SK-N-SH (cell line): ENCODE measurements around the gene PAXIP1. TPM values are rescaled to one million over a fixed set of nuclear protein-coding genes. Genes with fewer than 3 reads are reported as not detected.

ENCODE experiments used
- CTCF ChIA-PET: fragments of 300-600, 350-600 bp; formaldehyde crosslinking; extraction: SDS; loops from one replicate; lab custom pipeline; 2021; lab: Yijun Ruan, JAX
- POLR2A ChIA-PET: fragments of 350-600 bp; sonication (Branson Sonifier 250); formaldehyde crosslinking; extraction: SDS; loops from one replicate; lab custom pipeline; 2020; ENCODE audit warnings: antibody characterized with exemption, inconsistent platforms; lab: Yijun Ruan, JAX
- DNase-seq: peaks from one replicate; pipeline ENCODE4 v3.0.0; 2012
- H2AFZ ChIP-seq: fragments of 200-600 bp; sonication (generic); 2 replicates; pipeline ENCODE4 v1.8.1; 2016; ENCODE audit warnings: antibody characterized with exemption, mild to moderate bottlenecking, low read depth
- H3F3A ChIP-seq: fragments of 200-600 bp; sonication (generic); replicated peaks from 2 replicates; pipeline ENCODE3; 2016; ENCODE audit warnings: antibody characterized with exemption, mild to moderate bottlenecking; ENCODE audit not compliant: insufficient read depth
- H3K27ac ChIP-seq, 2 experiments: fragments of 200-500 bp in 1 of 2; fragments of 200-600 bp in 1 of 2; sonication (Bioruptor generic) in 1 of 2; sonication (generic), shearing (Covaris generic) in 1 of 2; 2 replicates each; pipeline versions ENCODE4 v1.5.1 to v1.6.1; 2014 to 2016; ENCODE audit warnings: low read depth in 2 of 2, inconsistent platforms in 1 of 2, low read length in 1 of 2, mild to moderate bottlenecking in 1 of 2, mixed read lengths in 1 of 2
- H3K27me3 ChIP-seq: fragments of 200-600 bp; sonication (generic), shearing (Covaris generic); 2 replicates; pipeline ENCODE4 v1.6.1; 2016; ENCODE audit warnings: mixed run types; ENCODE audit not compliant: insufficient read depth
- H3K36me3 ChIP-seq, 2 experiments: fragments of 200-500 bp in 1 of 2; fragments of 200-600 bp in 1 of 2; sonication (Bioruptor generic) in 1 of 2; sonication (generic) in 1 of 2; replicated peaks in 1 of 2; 2 replicates each; pipeline versions ENCODE3 to v1.5.1; 2014 to 2016; ENCODE audit warnings: low read length in 1 of 2, mild to moderate bottlenecking in 1 of 2; ENCODE audit not compliant: insufficient read depth in 2 of 2, control insufficient read depth in 1 of 2
- H3K4me1 ChIP-seq, 2 experiments: fragments of 200-500 bp in 1 of 2; fragments of 200-600 bp in 1 of 2; sonication (Bioruptor generic) in 1 of 2; sonication (generic), shearing (Covaris generic) in 1 of 2; 2 replicates each; pipeline versions ENCODE4 v1.5.1 to v1.6.1; 2014 to 2016; ENCODE audit warnings: low read depth in 1 of 2, low read length in 1 of 2, mixed run types in 1 of 2; ENCODE audit not compliant: insufficient read depth in 2 of 2, control insufficient read depth in 1 of 2
- H3K4me2 ChIP-seq: fragments of 200-600 bp; sonication (generic), shearing (Covaris generic); 2 replicates; pipeline ENCODE4 v1.6.1; 2017; ENCODE audit warnings: mixed run types
- H3K4me3 ChIP-seq, 2 experiments: fragments of 200-500 bp in 1 of 2; fragments of 200-600 bp in 1 of 2; sonication (Bioruptor generic) in 1 of 2; sonication (generic), shearing (Covaris generic) in 1 of 2; 2 replicates each; pipeline versions ENCODE4 v1.5.1 to v1.8.1; 2014 to 2016; ENCODE audit warnings: low read depth in 2 of 2, inconsistent platforms in 1 of 2, low read length in 1 of 2, mild to moderate bottlenecking in 1 of 2, mixed read lengths in 1 of 2, moderate library complexity in 1 of 2
- H3K79me2 ChIP-seq: fragments of 200-600 bp; sonication (generic); 2 replicates; pipeline ENCODE4 v1.8.1; 2017; ENCODE audit warnings: mild to moderate bottlenecking; ENCODE audit not compliant: insufficient read depth
- H3K9ac ChIP-seq: fragments of 200-600 bp; sonication (generic); 2 replicates; pipeline ENCODE4 v1.6.1; 2017; ENCODE audit warnings: mixed run types
- H3K9me2 ChIP-seq: fragments of 200-600 bp; sonication (generic); 2 replicates; pipeline ENCODE4 v1.6.1; 2017; ENCODE audit warnings: mixed run types
- H3K9me3 ChIP-seq: fragments of 200-600 bp; sonication (generic); 2 replicates; pipeline ENCODE4 v1.6.1; 2017; ENCODE audit warnings: mixed run types, mild to moderate bottlenecking, moderate library complexity
- H4K20me1 ChIP-seq: fragments of 200-600 bp; sonication (generic); 2 replicates; pipeline ENCODE4 v1.6.1; 2017; ENCODE audit warnings: mild to moderate bottlenecking, mixed run types; ENCODE audit not compliant: insufficient read depth
- EZH2phosphoT487 ChIP-seq: fragments of 200-600 bp; sonication (generic); IDR thresholded peaks from 2 replicates; pipeline ENCODE4 v1.6.1; 2017; ENCODE audit warnings: low read depth, mixed run types, mild to moderate bottlenecking, antibody characterized with exemption, moderate library complexity, borderline replicate concordance
- FOXJ3 ChIP-seq: sonication (generic); formaldehyde crosslinking; IDR thresholded peaks from 2 replicates; pipeline ENCODE4 v1.5.1; 2020; ENCODE audit warnings: mild to moderate bottlenecking, missing genetic modification reagents
- FOXM1 ChIP-seq: IDR thresholded peaks from 2 replicates; pipeline ENCODE4 v1.4.0; 2012; ENCODE audit warnings: low read depth, mild to moderate bottlenecking
- GABPA ChIP-seq: IDR thresholded peaks from 2 replicates; pipeline ENCODE4 v1.4.0; 2012; ENCODE audit warnings: low read depth, mild to moderate bottlenecking
- IRF3 ChIP-seq: fragments of 150-350 bp; IDR thresholded peaks from 2 replicates; pipeline ENCODE4 v1.6.1; 2016; ENCODE audit warnings: mild to moderate bottlenecking, low read depth, low read length
- MEF2A ChIP-seq: IDR thresholded peaks from 2 replicates; pipeline ENCODE4 v1.4.0; 2012; ENCODE audit warnings: low read depth, borderline replicate concordance
- NFIC ChIP-seq: IDR thresholded peaks from 2 replicates; pipeline ENCODE4 v1.4.0; 2012; ENCODE audit warnings: borderline replicate concordance
- NRF1 ChIP-seq: IDR thresholded peaks from 2 replicates; pipeline ENCODE4 v1.6.1; 2012; ENCODE audit warnings: low read depth, mild to moderate bottlenecking, low read length
- POLR2AphosphoS5 ChIP-seq: IDR thresholded peaks from 2 replicates; pipeline ENCODE4 v1.6.1; 2012; ENCODE audit warnings: low read depth, low read length
- RCOR1 ChIP-seq: fragments of 150-350 bp; IDR thresholded peaks from 2 replicates; pipeline ENCODE4 v1.6.1; 2017; ENCODE audit warnings: antibody characterized with exemption, low read length
- RFX5 ChIP-seq: IDR thresholded peaks from 2 replicates; pipeline ENCODE4 v1.6.1; 2012; ENCODE audit warnings: mild to moderate bottlenecking, improper control_type of control experiment, low read length
- SIN3A ChIP-seq: IDR thresholded peaks from 2 replicates; pipeline ENCODE4 v1.6.1; 2012; ENCODE audit warnings: low read depth, mild to moderate bottlenecking, low read length, moderate library complexity, borderline replicate concordance
- SMC3 ChIP-seq: IDR thresholded peaks from 2 replicates; pipeline ENCODE4 v1.6.1; 2012; ENCODE audit warnings: low read depth, low read length, improper control_type of control experiment
- TCF12 ChIP-seq: IDR thresholded peaks from 2 replicates; pipeline ENCODE4 v1.4.0; 2012
- TEAD4 ChIP-seq: IDR thresholded peaks from 2 replicates; pipeline ENCODE4 v1.4.0; 2012; ENCODE audit warnings: mild to moderate bottlenecking, borderline replicate concordance; ENCODE audit not compliant: insufficient read depth
- WGBS: methylation state at CpG from one replicate; pipeline ENCODE4 v1.1.6; 2017; ENCODE audit warnings: low lambda C conversion rate; 5-methylcytosine and 5-hydroxymethylcytosine counted together
- polyA plus RNA-seq, 3 experiments: library from polyadenylated mRNA; depleted of rRNA; stranded (reverse); fragments of >200 nt; gene quantifications; 2 replicates each; pipeline ENCODE4 v1.2.3, GENCODE V29; 2012
- TF ChIP-seq, protein P1 (sequence below): fragments of 150-350 bp; IDR thresholded peaks from 2 replicates; pipeline ENCODE4 v1.6.1; 2017; ENCODE audit warnings: antibody characterized with exemption, low read length, low read depth, borderline replicate concordance
- TF ChIP-seq, protein P2 (sequence below): IDR thresholded peaks from 2 replicates; pipeline ENCODE4 v1.6.1; 2012; ENCODE audit warnings: mild to moderate bottlenecking, low read depth, low read length, moderate library complexity
- TF ChIP-seq, protein P3 (sequence below): fragments of 200-600 bp; sonication (generic); IDR thresholded peaks from 2 replicates; pipeline ENCODE4 v1.6.1; 2017; ENCODE audit warnings: antibody characterized with exemption, mild to moderate bottlenecking, moderate library complexity
- TF ChIP-seq, protein P4 (sequence below): IDR thresholded peaks from 2 replicates; pipeline ENCODE4 v1.4.0; 2012; ENCODE audit warnings: low read depth, borderline replicate concordance

PAXIP1 gene
- polyA plus RNA-seq, 1 of the 3 experiments (the other 2 are of a cell fraction): 9.2 TPM

DNA sequence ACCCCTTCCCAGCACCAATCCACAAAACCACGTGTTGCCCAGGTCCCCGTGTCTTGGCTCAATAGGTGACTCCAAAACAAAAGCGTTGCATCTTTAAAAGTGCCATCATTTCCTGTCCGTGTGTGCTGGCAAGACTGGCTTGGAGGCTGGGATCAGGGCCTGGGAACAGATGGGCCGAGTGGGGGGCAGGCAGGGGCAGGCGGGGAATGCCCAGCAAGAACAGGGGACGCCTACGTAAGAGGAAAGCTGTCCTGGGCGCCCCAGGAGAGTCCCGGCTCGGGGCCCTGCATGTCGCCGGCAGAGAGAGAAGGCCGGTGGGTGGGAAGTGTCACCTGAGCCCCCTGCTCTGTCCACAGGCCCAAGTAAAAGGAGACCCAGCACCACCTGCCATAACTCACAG, 86.5 kb downstream of the PAXIP1 start:
- no peaks in the 10 kb centered on the region for H3F3A ChIP-seq
- no peak overlapping the region for H3K27ac ChIP-seq
- no peaks in the 10 kb centered on the region for H4K20me1 ChIP-seq
- no peaks in the 10 kb centered on the region for H3K79me2 ChIP-seq
- WGBS: 56% methylated on average over 9 of the region's 14 CpGs
- no peak for DNase-seq
- no peaks in the 10 kb centered on the region for H3K36me3 ChIP-seq
- H3K9me2 ChIP-seq: no peaks in the 10 kb centered on the region
- H3K27me3 ChIP-seq: no peaks in the 10 kb centered on the region
- TF ChIP-seq FOXM1: no peak
- no peak for TF ChIP-seq TCF12
- TF ChIP-seq SIN3A: no peak
- TF ChIP-seq, protein P1, sequence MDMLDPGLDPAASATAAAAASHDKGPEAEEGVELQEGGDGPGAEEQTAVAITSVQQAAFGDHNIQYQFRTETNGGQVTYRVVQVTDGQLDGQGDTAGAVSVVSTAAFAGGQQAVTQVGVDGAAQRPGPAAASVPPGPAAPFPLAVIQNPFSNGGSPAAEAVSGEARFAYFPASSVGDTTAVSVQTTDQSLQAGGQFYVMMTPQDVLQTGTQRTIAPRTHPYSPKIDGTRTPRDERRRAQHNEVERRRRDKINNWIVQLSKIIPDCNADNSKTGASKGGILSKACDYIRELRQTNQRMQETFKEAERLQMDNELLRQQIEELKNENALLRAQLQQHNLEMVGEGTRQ: no peak
- no peak for TF ChIP-seq NRF1
- TF ChIP-seq, protein P2, sequence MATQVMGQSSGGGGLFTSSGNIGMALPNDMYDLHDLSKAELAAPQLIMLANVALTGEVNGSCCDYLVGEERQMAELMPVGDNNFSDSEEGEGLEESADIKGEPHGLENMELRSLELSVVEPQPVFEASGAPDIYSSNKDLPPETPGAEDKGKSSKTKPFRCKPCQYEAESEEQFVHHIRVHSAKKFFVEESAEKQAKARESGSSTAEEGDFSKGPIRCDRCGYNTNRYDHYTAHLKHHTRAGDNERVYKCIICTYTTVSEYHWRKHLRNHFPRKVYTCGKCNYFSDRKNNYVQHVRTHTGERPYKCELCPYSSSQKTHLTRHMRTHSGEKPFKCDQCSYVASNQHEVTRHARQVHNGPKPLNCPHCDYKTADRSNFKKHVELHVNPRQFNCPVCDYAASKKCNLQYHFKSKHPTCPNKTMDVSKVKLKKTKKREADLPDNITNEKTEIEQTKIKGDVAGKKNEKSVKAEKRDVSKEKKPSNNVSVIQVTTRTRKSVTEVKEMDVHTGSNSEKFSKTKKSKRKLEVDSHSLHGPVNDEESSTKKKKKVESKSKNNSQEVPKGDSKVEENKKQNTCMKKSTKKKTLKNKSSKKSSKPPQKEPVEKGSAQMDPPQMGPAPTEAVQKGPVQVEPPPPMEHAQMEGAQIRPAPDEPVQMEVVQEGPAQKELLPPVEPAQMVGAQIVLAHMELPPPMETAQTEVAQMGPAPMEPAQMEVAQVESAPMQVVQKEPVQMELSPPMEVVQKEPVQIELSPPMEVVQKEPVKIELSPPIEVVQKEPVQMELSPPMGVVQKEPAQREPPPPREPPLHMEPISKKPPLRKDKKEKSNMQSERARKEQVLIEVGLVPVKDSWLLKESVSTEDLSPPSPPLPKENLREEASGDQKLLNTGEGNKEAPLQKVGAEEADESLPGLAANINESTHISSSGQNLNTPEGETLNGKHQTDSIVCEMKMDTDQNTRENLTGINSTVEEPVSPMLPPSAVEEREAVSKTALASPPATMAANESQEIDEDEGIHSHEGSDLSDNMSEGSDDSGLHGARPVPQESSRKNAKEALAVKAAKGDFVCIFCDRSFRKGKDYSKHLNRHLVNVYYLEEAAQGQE: no peak
- TF ChIP-seq NFIC: no peak
- no peak for TF ChIP-seq RFX5
- TF ChIP-seq, protein P3, sequence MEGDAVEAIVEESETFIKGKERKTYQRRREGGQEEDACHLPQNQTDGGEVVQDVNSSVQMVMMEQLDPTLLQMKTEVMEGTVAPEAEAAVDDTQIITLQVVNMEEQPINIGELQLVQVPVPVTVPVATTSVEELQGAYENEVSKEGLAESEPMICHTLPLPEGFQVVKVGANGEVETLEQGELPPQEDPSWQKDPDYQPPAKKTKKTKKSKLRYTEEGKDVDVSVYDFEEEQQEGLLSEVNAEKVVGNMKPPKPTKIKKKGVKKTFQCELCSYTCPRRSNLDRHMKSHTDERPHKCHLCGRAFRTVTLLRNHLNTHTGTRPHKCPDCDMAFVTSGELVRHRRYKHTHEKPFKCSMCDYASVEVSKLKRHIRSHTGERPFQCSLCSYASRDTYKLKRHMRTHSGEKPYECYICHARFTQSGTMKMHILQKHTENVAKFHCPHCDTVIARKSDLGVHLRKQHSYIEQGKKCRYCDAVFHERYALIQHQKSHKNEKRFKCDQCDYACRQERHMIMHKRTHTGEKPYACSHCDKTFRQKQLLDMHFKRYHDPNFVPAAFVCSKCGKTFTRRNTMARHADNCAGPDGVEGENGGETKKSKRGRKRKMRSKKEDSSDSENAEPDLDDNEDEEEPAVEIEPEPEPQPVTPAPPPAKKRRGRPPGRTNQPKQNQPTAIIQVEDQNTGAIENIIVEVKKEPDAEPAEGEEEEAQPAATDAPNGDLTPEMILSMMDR: no peak
- TF ChIP-seq TEAD4: no peak
- no peak for TF ChIP-seq FOXJ3
- no peak for TF ChIP-seq IRF3
- TF ChIP-seq, protein P4, sequence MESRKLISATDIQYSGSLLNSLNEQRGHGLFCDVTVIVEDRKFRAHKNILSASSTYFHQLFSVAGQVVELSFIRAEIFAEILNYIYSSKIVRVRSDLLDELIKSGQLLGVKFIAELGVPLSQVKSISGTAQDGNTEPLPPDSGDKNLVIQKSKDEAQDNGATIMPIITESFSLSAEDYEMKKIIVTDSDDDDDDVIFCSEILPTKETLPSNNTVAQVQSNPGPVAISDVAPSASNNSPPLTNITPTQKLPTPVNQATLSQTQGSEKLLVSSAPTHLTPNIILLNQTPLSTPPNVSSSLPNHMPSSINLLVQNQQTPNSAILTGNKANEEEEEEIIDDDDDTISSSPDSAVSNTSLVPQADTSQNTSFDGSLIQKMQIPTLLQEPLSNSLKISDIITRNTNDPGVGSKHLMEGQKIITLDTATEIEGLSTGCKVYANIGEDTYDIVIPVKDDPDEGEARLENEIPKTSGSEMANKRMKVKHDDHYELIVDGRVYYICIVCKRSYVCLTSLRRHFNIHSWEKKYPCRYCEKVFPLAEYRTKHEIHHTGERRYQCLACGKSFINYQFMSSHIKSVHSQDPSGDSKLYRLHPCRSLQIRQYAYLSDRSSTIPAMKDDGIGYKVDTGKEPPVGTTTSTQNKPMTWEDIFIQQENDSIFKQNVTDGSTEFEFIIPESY: no peak
- no peak for TF ChIP-seq MEF2A
- no peak for TF ChIP-seq SMC3
- no peak for TF ChIP-seq EZH2phosphoT487
- TF ChIP-seq RCOR1: no peak
- no peak for TF ChIP-seq POLR2AphosphoS5
- no peak for TF ChIP-seq GABPA
- ChIA-PET POLR2A (no interaction called here), CTCF (interaction anchor here (0.6 to 6.3 kb wide), 9 partner anchors 7 to 441 kb away, joined by 3 to 126 read pairs (median 6); no protein-coding TSS in a partner anchor)
- H3K4me2 ChIP-seq: no peak overlapping the region
- H2AFZ ChIP-seq: no peak overlapping the region
- no peak overlapping the region for H3K9ac ChIP-seq
- H3K4me1 ChIP-seq: no peaks in the 10 kb centered on the region
- no peaks in the 10 kb centered on the region for H3K9me3 ChIP-seq
- H3K4me3 ChIP-seq: no peak overlapping the region
